ENCODE results near the gene ZBTB20. TPM values are rescaled to one million over a fixed set of nuclear protein-coding genes. Genes with fewer than 3 reads are reported as not detected.

Gene ZBTB20
- total RNA-seq, 1 donor from 2014 or later = 62.0 TPM

- DNase-seq = no peak
- Histone ChIP-seq H3K9me3 (replicated peaks) (no peaks in the 10 kb centered on the region), H3K36me3 (no peaks in the 10 kb centered on the region), H3K4me1 (no peaks in the 10 kb centered on the region), H3K4me3 (no peak overlapping the region), H3K27ac (replicated peaks) (no peak overlapping the region), H3K27me3 (ENCODE audit: low read depth) (no peaks in the 10 kb centered on the region)
- no peak for TF ChIP-seq CTCF (IDR thresholded peaks at IDR 0.05; ENCODE audit: borderline replicate concordance)
- intact Hi-C loops (cut with micrococcal nuclease) = no loop called here
Measured at GRCh38 chr3:114985776-114986175, 161.3 kb downstream of the ZBTB20 start.

- Histone ChIP-seq H3K4me1 (no peaks in the 10 kb centered on the region), H3K36me3 (no peaks in the 10 kb centered on the region), H3K27me3 (ENCODE audit: low read depth) (no peaks in the 10 kb centered on the region), H3K4me3 (no peak overlapping the region), H3K9me3 (replicated peaks) (no peaks in the 10 kb centered on the region), H3K27ac (replicated peaks) (no peak overlapping the region)
- intact Hi-C loops (cut with micrococcal nuclease) = no loop called here
- no peak for DNase-seq
- TF ChIP-seq CTCF (IDR thresholded peaks at IDR 0.05; ENCODE audit: borderline replicate concordance) = no peak
Measured at GRCh38 chr3:114983248-114983647, 163.8 kb downstream of the ZBTB20 start.

- no peak for TF ChIP-seq CTCF (IDR thresholded peaks at IDR 0.05; ENCODE audit: borderline replicate concordance)
- H3K36me3 ChIP-seq = peaks cover 10% of the 10 kb centered on the region
- H3K9me3 ChIP-seq (replicated peaks) = no peaks in the 10 kb centered on the region
- H3K27ac ChIP-seq (replicated peaks) = no peak overlapping the region
- peaks cover 5% of the 10 kb centered on the region for H3K4me1 ChIP-seq
- H3K27me3 ChIP-seq (ENCODE audit: low read depth) = no peaks in the 10 kb centered on the region
- no peak overlapping the region for H3K4me3 ChIP-seq
- DNase-seq = no peak
- intact Hi-C loops (cut with micrococcal nuclease) = no loop called here
Measured at GRCh38 chr3:114974387-114974786, 172.7 kb downstream of the ZBTB20 start.

- intact Hi-C loops (cut with micrococcal nuclease) = no loop called here
- H3K27me3 ChIP-seq (ENCODE audit: low read depth) = no peaks in the 10 kb centered on the region
- TF ChIP-seq CTCF (IDR thresholded peaks at IDR 0.05; ENCODE audit: borderline replicate concordance) = no peak
- no peak for DNase-seq
- peaks cover 5% of the 10 kb centered on the region for H3K4me1 ChIP-seq
- H3K4me3 ChIP-seq = no peak overlapping the region
- peaks cover 10% of the 10 kb centered on the region for H3K36me3 ChIP-seq
- no peak overlapping the region for H3K27ac ChIP-seq (replicated peaks)
- no peaks in the 10 kb centered on the region for H3K9me3 ChIP-seq (replicated peaks)
Measured at GRCh38 chr3:114973536-114973935, 173.6 kb downstream of the ZBTB20 start.

GRCh38 chr3:114967168-114967567 is 179.9 kb downstream of the ZBTB20 start:
- intact Hi-C loops (cut with micrococcal nuclease) = no loop called here
- no peak for TF ChIP-seq CTCF (IDR thresholded peaks at IDR 0.05; ENCODE audit: borderline replicate concordance)
- H3K27me3 ChIP-seq (ENCODE audit: low read depth) = no peaks in the 10 kb centered on the region
- no peaks in the 10 kb centered on the region for H3K9me3 ChIP-seq (replicated peaks)
- peaks cover 10% of the 10 kb centered on the region for H3K36me3 ChIP-seq
- peaks cover 13% of the 10 kb centered on the region for H3K4me1 ChIP-seq
- no peak overlapping the region for H3K27ac ChIP-seq (replicated peaks)
- no peak for DNase-seq
- H3K4me3 ChIP-seq = no peak overlapping the region

- no peaks in the 10 kb centered on the region for H3K36me3 ChIP-seq
- H3K4me3 ChIP-seq = no peak overlapping the region
- intact Hi-C loops (cut with micrococcal nuclease) = no loop called here
- H3K4me1 ChIP-seq = peaks cover 20% of the 10 kb centered on the region
- H3K9me3 ChIP-seq (replicated peaks) = no peaks in the 10 kb centered on the region
- no peaks in the 10 kb centered on the region for H3K27me3 ChIP-seq (ENCODE audit: low read depth)
- no peak overlapping the region for H3K27ac ChIP-seq (replicated peaks)
- no peak for TF ChIP-seq CTCF (IDR thresholded peaks at IDR 0.05; ENCODE audit: borderline replicate concordance)
- no peak for DNase-seq
Measured at GRCh38 chr3:114962189-114962588, 184.9 kb downstream of the ZBTB20 start.
